ENCODE results near the gene TMC6. TPM values are rescaled to one million over a fixed set of nuclear protein-coding genes. Genes with fewer than 3 reads are reported as not detected.

Gene TMC6
- total and polyA plus RNA-seq, 4 donors: 7.7 to 61.9 (median 13.3) TPM

GRCh38 chr17:78124081-78124835 lies 4.3 kb downstream of the TMC6 start:
- H3K27ac ChIP-seq (ENCODE audit: low read depth in 1 of 2, low read length in 2 of 2): no peak overlapping the region
- H3K27me3 ChIP-seq (ENCODE audit: control insufficient read depth in 4 of 4, insufficient read depth in 4 of 4, low read length in 3 of 4): no peaks in the 10 kb centered on the region
- no peak for DNase-seq (ENCODE audit: low spot score)
- peaks cover 0 to 30% (median 11%) of the 10 kb centered on the region in 4 donors for H3K4me1 ChIP-seq (ENCODE audit: control insufficient read depth in 4 of 4, insufficient read depth in 4 of 4, low read length in 3 of 4)
- H3K36me3 ChIP-seq (ENCODE audit: control insufficient read depth in 4 of 4, insufficient read depth in 3 of 4, low read depth in 1 of 4, low read length in 3 of 4): peaks cover 0 to 3% (median 0%) of the 10 kb centered on the region in 4 donors
- H3K9ac ChIP-seq (ENCODE audit: low read depth in 1 of 2, low read length in 2 of 2): no peak overlapping the region
- H3K9me3 ChIP-seq (ENCODE audit: control insufficient read depth in 4 of 4, low read length in 3 of 4): no peaks in the 10 kb centered on the region
- 86% methylated on average over 30 of the region's 30 CpGs for WGBS
- TF ChIP-seq NR2F2 (IDR thresholded peaks at IDR 0.05): no peak
- no peak for TF ChIP-seq SP1 (IDR thresholded peaks at IDR 0.05)
- no peak for TF ChIP-seq EGR1 (IDR thresholded peaks at IDR 0.05; ENCODE audit: low read depth in 2 of 2)
- no peak for TF ChIP-seq YY1 (IDR thresholded peaks at IDR 0.05)
- no peak for TF ChIP-seq MAX (IDR thresholded peaks at IDR 0.05)
- TF ChIP-seq HNF4A (conservative IDR thresholded peaks at IDR 0.05): no peak
- no peak for TF ChIP-seq FOXA1 (IDR thresholded peaks at IDR 0.05)
- TF ChIP-seq TAF1 (conservative IDR thresholded peaks at IDR 0.05): no peak
- H3K4me3 ChIP-seq (ENCODE audit: low read depth in 1 of 3, low read length in 3 of 3): no peak overlapping the region

GRCh38 chr17:78123258-78123929 lies 5.2 kb downstream of the TMC6 start:
- Histone ChIP-seq H3K27me3 (ENCODE audit: control insufficient read depth in 4 of 4, insufficient read depth in 4 of 4, low read length in 3 of 4) (no peaks in the 10 kb centered on the region), H3K4me3 (ENCODE audit: low read depth in 1 of 3, low read length in 3 of 3) (no peak overlapping the region), H3K27ac (ENCODE audit: low read depth in 1 of 2, low read length in 2 of 2) (no peak overlapping the region), H3K9me3 (ENCODE audit: control insufficient read depth in 4 of 4, low read length in 3 of 4) (no peaks in the 10 kb centered on the region), H3K36me3 (ENCODE audit: control insufficient read depth in 4 of 4, insufficient read depth in 3 of 4, low read depth in 1 of 4, low read length in 3 of 4) (peaks cover 0 to 3% (median 0%) of the 10 kb centered on the region in 4 donors), H3K9ac (ENCODE audit: low read depth in 1 of 2, low read length in 2 of 2) (no peak overlapping the region), H3K4me1 (ENCODE audit: control insufficient read depth in 4 of 4, insufficient read depth in 4 of 4, low read length in 3 of 4) (peaks cover 0 to 23% (median 7%) of the 10 kb centered on the region in 4 donors)
- WGBS: 97% methylated on average over 5 of the region's 5 CpGs
- DNase-seq (ENCODE audit: low spot score): no peak
- TF ChIP-seq RAD21 (IDR thresholded peaks at IDR 0.05) (no peak), CTCF (IDR thresholded peaks at IDR 0.05; ENCODE audit: low read depth, low read length, missing input control) (no peak), MAX (IDR thresholded peaks at IDR 0.05) (no peak), HNF4A (conservative IDR thresholded peaks at IDR 0.05) (no peak), YY1 (IDR thresholded peaks at IDR 0.05) (no peak), RXRA (IDR thresholded peaks at IDR 0.05) (no peak), NR2F2 (IDR thresholded peaks at IDR 0.05) (no peak), SP1 (IDR thresholded peaks at IDR 0.05) (no peak), HNF4G (IDR thresholded peaks at IDR 0.05) (no peak), EGR1 (IDR thresholded peaks at IDR 0.05; ENCODE audit: low read depth in 2 of 2) (no peak), TAF1 (conservative IDR thresholded peaks at IDR 0.05) (no peak)

- DNase-seq (ENCODE audit: low spot score): no peak
- Histone ChIP-seq H3K9ac (ENCODE audit: low read depth in 1 of 2, low read length in 2 of 2) (no peak overlapping the region), H3K36me3 (ENCODE audit: control insufficient read depth in 4 of 4, insufficient read depth in 3 of 4, low read depth in 1 of 4, low read length in 3 of 4) (peaks cover 0 to 3% (median 0%) of the 10 kb centered on the region in 4 donors)
- no peak for TF ChIP-seq HNF4A (conservative IDR thresholded peaks at IDR 0.05)
- TF ChIP-seq GABPA (IDR thresholded peaks at IDR 0.05 in 1 of 2, conservative IDR thresholded peaks at IDR 0.05 in 1 of 2): no peak
- no peak for TF ChIP-seq RAD21 (IDR thresholded peaks at IDR 0.05)
- TF ChIP-seq TAF1 (conservative IDR thresholded peaks at IDR 0.05): no peak
- TF ChIP-seq JUND (IDR thresholded peaks at IDR 0.05): no peak
- no peak for TF ChIP-seq NR2F2 (IDR thresholded peaks at IDR 0.05)
- TF ChIP-seq EGR1 (IDR thresholded peaks at IDR 0.05; ENCODE audit: low read depth in 2 of 2): no peak
- TF ChIP-seq ZBTB33 (IDR thresholded peaks at IDR 0.05): no peak
- TF ChIP-seq YY1 (IDR thresholded peaks at IDR 0.05): no peak
- TF ChIP-seq HNF4G (IDR thresholded peaks at IDR 0.05): no peak
- TF ChIP-seq RXRA (IDR thresholded peaks at IDR 0.05): no peak
- no peak for TF ChIP-seq REST (IDR thresholded peaks at IDR 0.05)
- TF ChIP-seq FOXA2 (IDR thresholded peaks at IDR 0.05): no peak
- no peak for TF ChIP-seq FOXA1 (IDR thresholded peaks at IDR 0.05)
Measured at GRCh38 chr17:78122931-78123249, 5.7 kb downstream of the TMC6 start.

More at GRCh38 chr17:78122931-78123249, 5.7 kb downstream of the TMC6 start:
- Histone ChIP-seq H3K4me3 (ENCODE audit: low read depth in 1 of 3, low read length in 3 of 3) (no peak overlapping the region), H3K4me1 (ENCODE audit: control insufficient read depth in 4 of 4, insufficient read depth in 4 of 4, low read length in 3 of 4) (peaks cover 0 to 19% (median 7%) of the 10 kb centered on the region in 4 donors), H3K27ac (ENCODE audit: low read depth in 1 of 2, low read length in 2 of 2) (no peak overlapping the region), H3K9me3 (ENCODE audit: control insufficient read depth in 4 of 4, low read length in 3 of 4) (no peaks in the 10 kb centered on the region), H3K27me3 (ENCODE audit: control insufficient read depth in 4 of 4, insufficient read depth in 4 of 4, low read length in 3 of 4) (no peaks in the 10 kb centered on the region)
- 97% methylated on average over 4 of the region's 4 CpGs for WGBS
